Bronchial epithelial cell (primary cell): ENCODE data around the gene JAG2. TPM values are rescaled to one million over a fixed set of nuclear protein-coding genes. Genes with fewer than 3 reads are reported as not detected.

ENCODE experiments used
- DNase-seq: peaks from one replicate; pipeline ENCODE4 v3.0.0-alpha.2; 2010; ENCODE audit warnings: low read depth
- FAIRE-seq: peaks from 2 replicates; lab custom pipeline; 2011; peaks lifted over from hg19 to GRCh38; lab: Jason Lieb, UNC
- H3K27me3 ChIP-seq: 2 replicates; pipeline ENCODE4 v1.5.1; 2011; ENCODE audit warnings: low read length; ENCODE audit not compliant: control insufficient read depth, insufficient read depth
- H3K36me3 ChIP-seq: 2 replicates; pipeline ENCODE4 v1.5.1; 2011; ENCODE audit warnings: low read length; ENCODE audit not compliant: control insufficient read depth, insufficient read depth
- H3K4me3 ChIP-seq: 2 replicates; pipeline ENCODE4 v1.5.1; 2011; ENCODE audit warnings: mild to moderate bottlenecking, low read depth, low read length, control low read depth
- total RNA-seq: library from RNA; depleted of rRNA; stranded (reverse); fragments of >200 nt; gene quantifications from 2 replicates; pipeline ENCODE4 v1.2.1, GENCODE V29; 2014
- TF ChIP-seq, protein P1 (sequence below): IDR thresholded peaks from 2 replicates; pipeline ENCODE4 v1.5.1; 2011; ENCODE audit warnings: mild to moderate bottlenecking, moderate library complexity, low read length, control low read depth, inconsistent platforms; ENCODE audit not compliant: insufficient read depth, severe bottlenecking

Gene JAG2
- total RNA-seq, 1 donor from 2014 or later, result 45.3 TPM

- FAIRE-seq, result no peak
- TF ChIP-seq, protein P1, sequence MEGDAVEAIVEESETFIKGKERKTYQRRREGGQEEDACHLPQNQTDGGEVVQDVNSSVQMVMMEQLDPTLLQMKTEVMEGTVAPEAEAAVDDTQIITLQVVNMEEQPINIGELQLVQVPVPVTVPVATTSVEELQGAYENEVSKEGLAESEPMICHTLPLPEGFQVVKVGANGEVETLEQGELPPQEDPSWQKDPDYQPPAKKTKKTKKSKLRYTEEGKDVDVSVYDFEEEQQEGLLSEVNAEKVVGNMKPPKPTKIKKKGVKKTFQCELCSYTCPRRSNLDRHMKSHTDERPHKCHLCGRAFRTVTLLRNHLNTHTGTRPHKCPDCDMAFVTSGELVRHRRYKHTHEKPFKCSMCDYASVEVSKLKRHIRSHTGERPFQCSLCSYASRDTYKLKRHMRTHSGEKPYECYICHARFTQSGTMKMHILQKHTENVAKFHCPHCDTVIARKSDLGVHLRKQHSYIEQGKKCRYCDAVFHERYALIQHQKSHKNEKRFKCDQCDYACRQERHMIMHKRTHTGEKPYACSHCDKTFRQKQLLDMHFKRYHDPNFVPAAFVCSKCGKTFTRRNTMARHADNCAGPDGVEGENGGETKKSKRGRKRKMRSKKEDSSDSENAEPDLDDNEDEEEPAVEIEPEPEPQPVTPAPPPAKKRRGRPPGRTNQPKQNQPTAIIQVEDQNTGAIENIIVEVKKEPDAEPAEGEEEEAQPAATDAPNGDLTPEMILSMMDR, result no peak
- no peak overlapping the region for H3K4me3 ChIP-seq
- H3K36me3 ChIP-seq, result peaks cover 24% of the 10 kb centered on the region
- no peaks in the 10 kb centered on the region for H3K27me3 ChIP-seq
- DNase-seq, result no peak
Measured at GRCh38 chr14:105160776-105161175, 7.8 kb downstream of the JAG2 start.

DNA sequence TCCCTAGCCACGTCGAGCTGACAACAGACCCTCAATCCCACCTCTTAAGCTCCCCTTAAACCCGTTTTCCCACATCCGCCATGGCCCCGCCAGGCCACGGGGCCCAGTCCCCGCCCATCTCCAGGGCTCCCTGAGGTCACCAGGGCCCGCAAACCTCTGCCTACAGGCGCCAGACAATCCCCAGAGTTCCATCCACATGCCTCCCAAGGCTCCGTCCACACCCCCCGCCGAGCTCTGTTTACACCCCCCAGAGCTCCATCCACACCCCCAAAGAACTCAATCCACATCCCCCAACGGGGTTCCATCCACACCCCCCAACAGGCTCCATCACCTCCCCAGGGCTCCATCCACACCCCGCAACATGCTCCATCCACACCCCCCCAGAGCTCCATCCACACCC, 9.2 kb downstream of the JAG2 start:
- no peak overlapping the region for H3K4me3 ChIP-seq
- H3K36me3 ChIP-seq, result peaks cover 31% of the 10 kb centered on the region
- no peak for DNase-seq
- no peaks in the 10 kb centered on the region for H3K27me3 ChIP-seq
- TF ChIP-seq, protein P1, result no peak
- no peak for FAIRE-seq

DNA sequence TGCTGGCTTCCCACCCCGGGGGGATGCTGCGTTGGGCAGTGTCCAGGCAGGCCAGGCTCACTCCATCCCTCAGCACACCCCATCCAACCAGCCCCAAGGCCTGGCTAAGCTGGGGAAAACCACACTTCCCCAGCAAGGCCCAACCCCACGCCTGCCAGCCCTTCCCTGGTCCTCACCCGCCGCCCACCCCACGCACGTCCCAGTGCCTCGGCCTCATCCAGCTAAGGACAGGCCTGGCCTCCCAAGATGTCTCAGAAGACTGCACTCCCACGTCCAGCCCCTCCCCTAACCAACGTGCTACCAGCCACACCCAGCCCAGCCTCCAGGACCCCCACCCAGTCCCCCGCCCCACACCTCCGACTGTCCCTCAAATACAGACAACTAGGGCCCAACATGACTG, 9.8 kb downstream of the JAG2 start:
- H3K4me3 ChIP-seq, result no peak overlapping the region
- FAIRE-seq, result no peak

GRCh38 chr14:105157872-105158271, 10.7 kb downstream of the JAG2 start:
- Histone ChIP-seq H3K4me3 (no peak overlapping the region), H3K36me3 (peaks cover 34% of the 10 kb centered on the region), H3K27me3 (no peaks in the 10 kb centered on the region)
- TF ChIP-seq, protein P1, result no peak
- no peak for DNase-seq
- no peak for FAIRE-seq

More for the DNA sequence above, 9.8 kb downstream of the JAG2 start:
- no peaks in the 10 kb centered on the region for H3K27me3 ChIP-seq
- DNase-seq, result no peak
- peaks cover 29% of the 10 kb centered on the region for H3K36me3 ChIP-seq
- TF ChIP-seq, protein P1, result no peak

DNA sequence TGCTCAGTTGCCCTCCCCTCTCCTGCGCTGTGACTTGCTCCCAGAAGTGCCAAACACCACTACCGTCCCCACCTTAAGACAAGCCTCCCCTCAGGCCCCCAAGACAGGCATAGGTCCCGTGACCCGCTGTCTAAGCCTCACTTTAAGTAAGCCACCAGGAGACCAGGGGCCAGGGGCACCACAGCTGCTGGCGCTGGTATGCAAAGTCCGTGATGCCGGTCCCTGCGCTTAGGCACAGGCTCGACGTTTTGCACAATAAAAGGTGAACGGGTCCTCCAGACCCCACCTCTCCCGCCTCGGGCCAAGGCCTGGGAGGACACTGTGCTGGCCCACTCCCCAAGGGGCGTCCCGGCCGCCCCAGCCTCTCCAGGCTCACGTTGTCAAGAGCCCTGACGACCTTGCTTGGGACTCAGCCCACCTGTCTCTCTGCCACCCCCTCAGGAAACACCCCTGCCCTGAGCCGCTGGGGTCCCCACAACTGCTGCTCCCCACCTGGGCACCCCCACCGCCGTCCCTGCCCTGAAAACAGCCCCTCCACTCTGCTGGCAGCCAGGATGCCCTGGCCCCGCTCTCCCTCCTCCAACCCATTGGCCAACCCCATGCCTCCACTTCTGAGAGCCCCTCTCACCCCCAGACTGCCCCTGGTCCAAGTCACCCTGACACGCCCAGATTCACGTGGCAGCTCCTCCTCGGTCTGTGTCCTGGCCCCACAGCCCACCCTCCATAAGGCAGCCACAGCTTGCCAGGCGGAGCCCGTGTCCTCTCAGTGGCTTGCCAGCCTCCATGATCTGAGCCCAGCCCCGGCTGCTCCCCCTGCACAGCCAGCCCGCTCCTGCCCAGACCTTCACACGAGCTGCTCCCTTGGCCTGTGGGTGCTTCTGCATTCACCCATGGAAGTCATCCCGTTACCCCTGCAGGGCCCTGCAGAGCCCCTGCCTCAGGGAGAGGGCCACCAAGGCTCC, 11.9 kb downstream of the JAG2 start:
- H3K27me3 ChIP-seq, result no peaks in the 10 kb centered on the region
- H3K4me3 ChIP-seq, result no peak overlapping the region
- DNase-seq (no peak), FAIRE-seq (no peak)
- TF ChIP-seq, protein P1, result no peak
- H3K36me3 ChIP-seq, result peaks cover 38% of the 10 kb centered on the region
